T-helper 1 cell treated with Interleukin-12 subunit alpha and Interleukin-12 subunit beta and Interleukin-4 antibody, amounts not matched to agents 30 ng/mL and 1 ng/mL, for 36 hours (primary cell): Measurements from ENCODE around the gene LLCFC1. TPM values are rescaled to one million over a fixed set of nuclear protein-coding genes. Genes with fewer than 3 reads are reported as not detected.

Experiments used
- intact Hi-C: fragments of 100-400 bp; cut with micrococcal nuclease; formaldehyde crosslinking; loops from one replicate; pipeline ENCODE4 v1.15.1; 2024
- total RNA-seq: library from RNA; stranded (reverse); gene quantifications from 2 replicates; pipeline ENCODE4 v1.2.3, GENCODE V29; 2022

The LLCFC1 gene
- total RNA-seq, 1 donor from 2014 or later, result not detected

DNA sequence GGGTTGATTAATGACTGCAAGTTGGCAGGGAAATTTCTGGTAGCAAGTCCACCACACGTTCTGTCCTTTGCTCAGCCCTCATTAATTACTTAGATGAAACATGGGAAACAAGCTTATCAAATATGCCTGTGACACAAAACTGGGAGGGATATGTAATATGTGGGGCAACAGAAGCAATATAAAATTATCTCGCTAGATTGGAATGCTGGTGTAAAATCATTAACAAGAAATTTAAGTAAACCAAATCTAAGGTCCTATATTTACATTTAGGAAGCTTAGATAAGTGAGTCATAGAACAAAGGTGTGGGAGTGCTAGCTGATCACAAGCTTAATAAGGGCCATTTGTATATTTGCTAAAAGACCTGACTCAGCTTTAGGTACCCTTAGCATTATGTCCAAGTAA lies 29.3 kb upstream of the LLCFC1 start:
- intact Hi-C loops, result no loop called here

GRCh38 chr7:142910481-142910880 lies 28.8 kb upstream of the LLCFC1 start:
- intact Hi-C loops, result no loop called here

GRCh38 chr7:142913051-142913450 lies 26.2 kb upstream of the LLCFC1 start:
- intact Hi-C loops, result no loop called here

GRCh38 chr7:142913566-142913965 lies 25.7 kb upstream of the LLCFC1 start:
- intact Hi-C loops, result no loop called here

- intact Hi-C loops, result no loop called here
Measured at GRCh38 chr7:142914121-142914520, 25.2 kb upstream of the LLCFC1 start.

DNA sequence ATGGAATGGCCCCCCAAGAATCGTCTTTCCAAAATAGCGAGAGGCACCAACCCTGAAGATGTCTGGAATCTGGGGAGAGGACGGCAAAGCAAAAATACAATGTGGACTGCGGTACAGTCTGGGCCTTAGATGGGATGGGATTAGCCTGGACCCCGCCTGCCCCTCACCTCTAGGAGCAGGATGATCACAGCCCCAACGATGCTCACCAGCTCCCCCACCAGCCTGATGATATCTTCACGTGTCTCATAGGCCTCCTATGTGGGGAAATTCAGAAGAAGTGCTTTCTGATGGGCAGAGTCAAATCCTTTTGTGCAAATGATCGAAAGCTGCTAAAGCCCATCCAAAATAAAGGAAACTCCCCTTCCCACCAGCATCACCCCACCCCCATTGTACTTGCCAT lies 24.0 kb upstream of the LLCFC1 start:
- intact Hi-C loops, result no loop called here

GRCh38 chr7:142916508-142916907 lies 22.8 kb upstream of the LLCFC1 start:
- intact Hi-C loops, result no loop called here

DNA sequence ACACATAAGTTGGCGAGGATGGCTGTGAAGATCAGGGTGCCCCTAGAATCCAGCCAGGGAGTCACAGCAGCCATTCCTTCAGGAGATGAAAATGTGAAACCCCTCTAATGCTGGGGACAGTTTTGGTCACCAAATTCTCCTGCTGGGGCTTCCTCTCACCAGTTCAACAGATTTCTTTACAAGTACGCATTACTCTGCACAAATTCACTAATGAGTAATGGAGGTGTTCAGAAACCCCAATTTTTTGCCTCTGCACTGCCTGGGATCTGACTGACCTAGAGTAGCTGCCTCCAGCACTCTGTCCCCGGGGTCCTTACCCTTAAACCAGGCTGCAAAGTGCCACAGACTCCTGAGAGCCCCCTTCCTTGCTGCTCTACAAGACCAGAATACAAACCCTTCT lies 21.8 kb upstream of the LLCFC1 start:
- intact Hi-C loops, result no loop called here

GRCh38 chr7:142918901-142919300 lies 20.4 kb upstream of the LLCFC1 start:
- intact Hi-C loops, result no loop called here

- intact Hi-C loops, result no loop called here
Measured at GRCh38 chr7:142919656-142920055, 19.6 kb upstream of the LLCFC1 start.

GRCh38 chr7:142923391-142923790 lies 15.9 kb upstream of the LLCFC1 start:
- intact Hi-C loops, result no loop called here

- intact Hi-C loops, result no loop called here
Measured at GRCh38 chr7:142925413-142925812, 13.9 kb upstream of the LLCFC1 start.

GRCh38 chr7:142927085-142927745 lies 12.1 kb upstream of the LLCFC1 start:
- intact Hi-C loops, result no loop called here

GRCh38 chr7:142927949-142928348 lies 11.3 kb upstream of the LLCFC1 start:
- intact Hi-C loops, result no loop called here

- intact Hi-C loops, result no loop called here
Measured at GRCh38 chr7:142930126-142930730, 9.1 kb upstream of the LLCFC1 start.

- intact Hi-C loops, result no loop called here
Measured at GRCh38 chr7:142932386-142933091, 6.7 kb upstream of the LLCFC1 start.

DNA sequence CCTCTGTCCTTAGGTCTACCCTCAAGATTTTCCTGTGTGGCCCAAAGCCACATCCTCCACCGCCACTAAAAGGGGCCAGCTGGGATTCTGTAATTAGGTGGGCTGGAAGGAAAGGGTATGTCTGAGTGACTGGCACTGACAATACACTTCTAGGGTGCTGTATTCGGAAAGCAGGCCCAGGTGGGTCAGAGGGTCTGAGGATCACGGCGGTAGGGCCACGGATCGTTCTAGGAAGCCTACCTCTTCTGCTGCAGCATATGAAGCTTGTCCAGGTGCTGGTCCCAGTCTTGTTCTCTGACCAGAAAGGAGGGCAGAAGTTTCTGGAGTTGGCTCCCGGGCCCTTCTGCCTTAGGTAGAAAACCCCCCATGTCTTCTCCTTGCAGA lies 6.2 kb upstream of the LLCFC1 start:
- intact Hi-C loops, result no loop called here

- intact Hi-C loops, result no loop called here
Measured at GRCh38 chr7:142933624-142934023, 5.7 kb upstream of the LLCFC1 start, which contains the start of gene TRPV5. Gene TRPV5 (minus strand): TSS chr7:142933746. CDS start chr7:142933459, 287 bp downstream.

DNA sequence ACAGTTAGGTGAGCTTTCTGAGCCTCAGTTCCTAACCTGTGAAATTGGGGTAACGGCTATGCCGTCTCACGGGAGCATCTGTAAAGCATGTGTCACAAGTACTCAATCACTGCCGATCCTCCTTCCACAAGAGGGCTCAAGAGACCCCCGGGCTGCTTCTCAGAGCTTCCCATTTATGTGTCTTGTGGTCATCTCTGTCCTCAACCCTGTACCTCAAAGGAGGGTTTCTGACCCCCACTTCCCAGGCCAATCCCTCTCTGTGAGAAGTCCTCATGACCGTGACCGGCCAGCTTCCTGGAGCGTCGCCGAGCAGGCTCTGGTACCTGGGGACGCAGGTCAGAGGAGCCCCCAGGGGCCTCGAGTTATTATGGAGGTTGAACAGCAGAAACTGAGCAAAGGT lies 5.2 kb upstream of the LLCFC1 start:
- intact Hi-C loops, result no loop called here

GRCh38 chr7:142935941-142936565 lies 3.2 kb upstream of the LLCFC1 start:
- intact Hi-C loops, result no loop called here

- intact Hi-C loops, result no loop called here
Measured at GRCh38 chr7:142938611-142939010, 673 bp upstream of the LLCFC1 start.

GRCh38 chr7:142940966-142941535 lies 1.8 kb downstream of the LLCFC1 start:
- intact Hi-C loops, result no loop called here
